Muscle layer of colon (tissue), 2 donors: Measurements from ENCODE around the gene GLS2.

Source experiments
- H3K27ac ChIP-seq: one replicate; pipeline ENCODE4 v1.7.0; 2013; ENCODE audit warnings: low read depth, mild to moderate bottlenecking, low read length, moderate library complexity
- H3K27me3 ChIP-seq, 2 donors: one replicate each; pipeline ENCODE4 v1.7.0; 2013; ENCODE audit warnings: low read length in 2 of 2, mild to moderate bottlenecking in 2 of 2; ENCODE audit not compliant: insufficient read depth in 2 of 2, control insufficient read depth in 1 of 2
- H3K36me3 ChIP-seq: one replicate; pipeline ENCODE4 v1.7.0; 2013; ENCODE audit warnings: mild to moderate bottlenecking, low read length; ENCODE audit not compliant: insufficient read depth
- H3K4me1 ChIP-seq: one replicate; pipeline ENCODE4 v1.7.0; 2013; ENCODE audit warnings: mild to moderate bottlenecking, low read length; ENCODE audit not compliant: insufficient read depth
- H3K4me3 ChIP-seq, 2 donors: one replicate each; pipeline ENCODE4 v1.7.0; 2013; ENCODE audit warnings: low read length in 2 of 2, low read depth in 1 of 2, mild to moderate bottlenecking in 1 of 2, moderate library complexity in 1 of 2
- H3K9ac ChIP-seq: one replicate; pipeline ENCODE4 v1.7.0; 2013; ENCODE audit warnings: low read length
- H3K9me3 ChIP-seq: one replicate; pipeline ENCODE4 v1.7.0; 2013; ENCODE audit warnings: mild to moderate bottlenecking, low read length
- donor health status: abdominal sarcoma.
- donor health status: Adenocarcinoma of cecum.

GLS2 gene

DNA sequence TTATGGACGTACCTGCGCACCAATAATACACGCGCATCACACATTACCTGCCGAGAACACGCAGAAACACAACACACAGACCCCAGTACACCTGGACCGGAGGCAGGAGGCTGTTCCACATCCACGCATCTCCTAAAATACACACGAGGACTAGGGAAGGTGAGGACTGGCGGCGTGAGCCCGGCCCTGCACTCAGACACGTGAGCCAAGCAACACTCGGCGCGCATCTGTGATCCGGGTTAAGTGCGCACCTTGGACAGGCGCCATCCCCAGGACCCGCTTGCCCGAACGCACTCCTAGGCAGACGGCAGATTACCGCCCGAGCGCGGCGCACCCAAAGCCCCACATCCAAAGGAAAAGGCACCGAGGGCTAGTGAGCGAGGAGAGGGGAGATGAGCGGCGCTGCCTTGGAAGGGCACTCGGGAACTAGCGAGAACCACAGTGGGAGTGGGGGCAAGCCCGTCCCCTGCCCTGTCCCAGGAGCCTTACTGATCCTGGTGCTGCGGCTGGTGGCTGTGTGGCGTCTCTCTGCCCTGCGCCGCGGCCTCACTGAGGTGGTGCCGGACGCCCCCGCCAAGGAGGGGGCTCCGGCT lies 417 bp downstream of the GLS2 start:
- no peak overlapping the region for H3K9ac ChIP-seq
- H3K36me3 ChIP-seq = no peaks in the 10 kb centered on the region
- no peaks in the 10 kb centered on the region for H3K9me3 ChIP-seq
- H3K4me3 ChIP-seq = peak overlapping the region; percentile 58 to 74
- H3K27me3 ChIP-seq = no peaks in the 10 kb centered on the region
- H3K4me1 ChIP-seq = no peaks in the 10 kb centered on the region
- no peak overlapping the region for H3K27ac ChIP-seq

DNA sequence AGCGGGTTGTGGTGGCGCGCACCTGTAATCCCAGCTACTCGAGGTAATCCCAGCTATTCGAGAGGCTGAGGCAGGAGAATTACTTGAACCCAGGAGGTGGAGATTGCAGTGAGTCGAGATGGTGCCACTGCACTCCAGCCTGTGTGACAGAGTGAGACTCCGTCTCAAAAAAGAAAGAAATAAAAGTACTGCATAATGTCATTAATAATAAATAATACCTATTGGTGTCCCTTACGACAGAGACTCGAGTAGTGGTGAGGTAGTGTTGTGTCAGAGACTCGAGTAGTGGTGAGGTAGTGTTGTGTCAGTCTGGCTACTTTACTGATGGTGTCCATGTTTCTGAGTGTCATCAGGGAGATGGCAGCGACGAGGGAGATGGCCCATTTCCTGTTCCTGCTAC lies 1.3 kb downstream of the GLS2 start:
- Histone ChIP-seq H3K4me1 (no peaks in the 10 kb centered on the region), H3K4me3 (no peak overlapping the region), H3K36me3 (no peaks in the 10 kb centered on the region), H3K27me3 (no peaks in the 10 kb centered on the region), H3K9me3 (no peaks in the 10 kb centered on the region), H3K27ac (no peak overlapping the region), H3K9ac (no peak overlapping the region)

DNA sequence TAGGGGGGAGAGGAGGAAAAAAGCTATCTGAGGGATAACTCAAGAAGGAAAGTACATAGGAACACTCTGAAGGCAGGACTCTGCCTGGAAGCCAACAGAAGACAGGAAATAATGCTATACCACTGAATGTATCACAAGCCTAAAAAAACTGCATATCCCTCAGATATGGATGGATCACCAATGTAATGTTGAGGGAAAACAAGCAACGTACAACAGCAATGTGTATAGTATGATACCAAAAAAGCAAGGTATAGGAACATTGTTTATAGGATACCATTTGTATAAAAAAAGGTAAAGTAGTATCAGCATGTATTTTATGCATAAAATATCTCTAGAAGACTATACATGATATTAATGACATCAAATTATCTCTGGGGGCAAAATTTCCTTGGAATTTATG lies 3.4 kb downstream of the GLS2 start:
- no peaks in the 10 kb centered on the region for H3K9me3 ChIP-seq
- H3K9ac ChIP-seq = no peak overlapping the region
- H3K4me1 ChIP-seq = no peaks in the 10 kb centered on the region
- no peaks in the 10 kb centered on the region for H3K27me3 ChIP-seq
- H3K36me3 ChIP-seq = no peaks in the 10 kb centered on the region
- H3K27ac ChIP-seq = no peak overlapping the region
- H3K4me3 ChIP-seq = no peak overlapping the region

DNA sequence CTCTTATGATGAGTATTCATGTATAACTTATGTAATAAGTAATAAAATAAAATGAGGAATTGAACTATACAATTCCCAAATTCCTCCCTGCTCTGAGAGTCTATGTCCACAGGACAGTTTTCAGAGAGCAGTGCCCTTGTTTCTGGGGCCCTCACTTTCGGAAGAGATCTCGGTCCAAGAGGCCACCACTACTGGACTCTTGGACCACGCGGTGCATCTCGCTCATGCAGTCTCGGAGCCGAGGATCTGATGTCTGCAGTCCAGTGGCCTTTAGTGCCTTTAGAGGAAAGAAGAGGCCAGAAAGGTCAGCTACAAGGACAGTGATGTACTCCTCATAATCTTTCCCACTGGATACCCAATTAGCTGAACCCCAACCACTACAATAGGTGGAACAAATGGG lies 8.3 kb downstream of the GLS2 start:
- Histone ChIP-seq H3K27me3 (no peaks in the 10 kb centered on the region), H3K36me3 (no peaks in the 10 kb centered on the region), H3K9me3 (no peaks in the 10 kb centered on the region), H3K4me3 (no peak overlapping the region), H3K4me1 (no peaks in the 10 kb centered on the region), H3K9ac (no peak overlapping the region), H3K27ac (no peak overlapping the region)

DNA sequence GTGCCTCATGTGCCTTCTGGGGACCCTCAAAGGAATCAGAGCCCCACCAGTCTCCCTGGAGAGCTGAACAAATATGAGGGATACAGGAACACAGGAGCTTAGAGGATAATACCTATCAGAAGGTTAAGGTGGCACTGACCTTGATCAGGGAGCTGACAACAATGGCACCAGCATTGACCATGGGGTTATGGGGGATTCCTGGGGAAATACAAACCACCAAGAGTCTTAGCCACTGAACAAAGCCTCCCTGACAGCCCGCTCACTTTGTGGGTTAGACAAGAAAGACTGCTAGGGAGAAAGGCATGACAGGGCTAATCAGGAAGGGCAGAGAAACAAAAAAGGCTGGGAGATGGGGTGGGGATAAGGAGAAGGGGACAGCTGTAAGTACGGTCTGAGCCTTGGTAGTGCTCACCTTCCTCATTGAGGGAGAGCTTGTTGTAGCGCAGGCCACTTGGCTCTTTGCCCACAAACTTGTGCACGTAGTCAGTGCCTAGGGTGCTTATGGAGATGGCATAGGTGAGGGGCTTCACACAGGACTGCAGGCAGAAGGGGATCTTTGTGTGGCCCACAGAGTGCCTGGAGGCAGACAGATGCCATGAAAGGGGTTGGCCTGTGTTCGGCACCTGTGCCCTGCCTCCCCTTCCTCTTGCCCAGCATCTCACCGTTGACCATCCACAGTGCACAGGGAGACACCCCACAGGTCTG lies 10.3 kb downstream of the GLS2 start:
- Histone ChIP-seq H3K9me3 (no peaks in the 10 kb centered on the region), H3K4me3 (no peak overlapping the region), H3K9ac (no peak overlapping the region), H3K27ac (no peak overlapping the region), H3K27me3 (no peaks in the 10 kb centered on the region), H3K4me1 (no peaks in the 10 kb centered on the region), H3K36me3 (no peaks in the 10 kb centered on the region)

DNA sequence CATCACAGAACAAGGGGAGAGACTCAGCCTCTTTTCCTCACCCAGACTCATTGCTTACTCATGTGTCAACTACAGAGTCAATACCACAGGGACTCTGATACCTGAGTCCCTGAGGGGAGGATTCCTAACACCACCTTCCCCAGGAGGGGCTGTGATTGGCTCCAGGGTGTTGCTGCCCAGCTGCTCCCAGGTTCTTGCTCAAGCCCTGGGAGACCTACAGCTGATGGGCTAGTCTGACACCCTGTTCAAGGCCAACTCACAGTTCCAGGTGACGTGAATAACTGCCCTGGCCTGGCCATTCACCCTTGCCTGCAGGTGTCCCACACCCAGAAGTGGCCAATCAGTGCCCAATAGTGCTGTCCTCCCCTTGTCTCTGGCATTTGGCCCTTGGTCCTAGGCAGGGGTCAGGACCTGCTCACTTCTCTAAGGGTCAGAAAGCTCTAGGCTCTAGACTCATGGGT lies 11.0 kb downstream of the GLS2 start:
- Histone ChIP-seq H3K9me3 (no peaks in the 10 kb centered on the region), H3K27ac (no peak overlapping the region), H3K9ac (no peak overlapping the region), H3K36me3 (no peaks in the 10 kb centered on the region), H3K4me1 (no peaks in the 10 kb centered on the region), H3K27me3 (no peaks in the 10 kb centered on the region), H3K4me3 (no peak overlapping the region)

DNA sequence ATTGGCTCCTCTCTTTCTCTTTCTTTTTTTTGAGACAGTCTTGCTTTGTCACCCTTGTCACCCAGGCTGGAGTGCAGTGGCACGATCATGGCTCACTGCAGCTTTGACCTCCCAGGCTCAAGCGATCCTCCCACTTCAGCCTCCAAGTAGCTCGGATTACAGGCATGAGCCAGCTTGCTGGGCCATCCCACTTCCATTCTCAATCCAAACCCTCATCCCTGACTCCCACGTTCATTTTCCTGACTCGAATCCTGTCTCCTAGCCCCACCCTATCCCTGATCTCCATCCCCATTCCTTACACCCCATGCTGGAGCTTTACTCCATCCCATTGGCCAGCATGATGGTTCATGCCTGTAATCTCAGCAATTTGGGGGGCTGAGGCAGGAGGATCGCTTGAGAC lies 11.8 kb downstream of the GLS2 start:
- H3K9ac ChIP-seq = no peak overlapping the region
- no peaks in the 10 kb centered on the region for H3K4me1 ChIP-seq
- no peak overlapping the region for H3K27ac ChIP-seq
- H3K36me3 ChIP-seq = no peaks in the 10 kb centered on the region
- H3K27me3 ChIP-seq = no peaks in the 10 kb centered on the region
- H3K9me3 ChIP-seq = no peaks in the 10 kb centered on the region
- H3K4me3 ChIP-seq = no peak overlapping the region

DNA sequence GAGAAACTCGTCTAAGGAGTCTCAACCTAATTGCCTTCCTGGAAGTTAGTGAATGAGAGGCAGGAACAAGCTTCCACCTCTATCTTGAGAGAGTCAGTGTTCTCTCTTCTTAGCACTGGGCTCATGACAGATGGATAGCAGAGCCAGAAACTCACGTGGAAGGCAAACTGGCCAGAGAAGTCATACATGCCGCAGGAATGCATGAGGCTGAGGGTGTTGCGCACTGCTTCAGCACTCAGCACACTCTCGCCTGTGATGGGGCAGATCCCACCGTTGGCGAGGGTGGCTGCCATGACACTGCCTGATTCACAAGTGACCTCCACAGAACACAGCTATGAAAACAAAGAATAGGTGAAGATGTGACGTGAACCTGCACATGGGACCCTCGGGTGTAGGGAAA lies 13.6 kb downstream of the GLS2 start:
- Histone ChIP-seq H3K36me3 (no peaks in the 10 kb centered on the region), H3K4me3 (no peak overlapping the region), H3K9me3 (no peaks in the 10 kb centered on the region), H3K27me3 (no peaks in the 10 kb centered on the region), H3K9ac (no peak overlapping the region), H3K4me1 (peaks cover 5% of the 10 kb centered on the region), H3K27ac (no peak overlapping the region)

DNA sequence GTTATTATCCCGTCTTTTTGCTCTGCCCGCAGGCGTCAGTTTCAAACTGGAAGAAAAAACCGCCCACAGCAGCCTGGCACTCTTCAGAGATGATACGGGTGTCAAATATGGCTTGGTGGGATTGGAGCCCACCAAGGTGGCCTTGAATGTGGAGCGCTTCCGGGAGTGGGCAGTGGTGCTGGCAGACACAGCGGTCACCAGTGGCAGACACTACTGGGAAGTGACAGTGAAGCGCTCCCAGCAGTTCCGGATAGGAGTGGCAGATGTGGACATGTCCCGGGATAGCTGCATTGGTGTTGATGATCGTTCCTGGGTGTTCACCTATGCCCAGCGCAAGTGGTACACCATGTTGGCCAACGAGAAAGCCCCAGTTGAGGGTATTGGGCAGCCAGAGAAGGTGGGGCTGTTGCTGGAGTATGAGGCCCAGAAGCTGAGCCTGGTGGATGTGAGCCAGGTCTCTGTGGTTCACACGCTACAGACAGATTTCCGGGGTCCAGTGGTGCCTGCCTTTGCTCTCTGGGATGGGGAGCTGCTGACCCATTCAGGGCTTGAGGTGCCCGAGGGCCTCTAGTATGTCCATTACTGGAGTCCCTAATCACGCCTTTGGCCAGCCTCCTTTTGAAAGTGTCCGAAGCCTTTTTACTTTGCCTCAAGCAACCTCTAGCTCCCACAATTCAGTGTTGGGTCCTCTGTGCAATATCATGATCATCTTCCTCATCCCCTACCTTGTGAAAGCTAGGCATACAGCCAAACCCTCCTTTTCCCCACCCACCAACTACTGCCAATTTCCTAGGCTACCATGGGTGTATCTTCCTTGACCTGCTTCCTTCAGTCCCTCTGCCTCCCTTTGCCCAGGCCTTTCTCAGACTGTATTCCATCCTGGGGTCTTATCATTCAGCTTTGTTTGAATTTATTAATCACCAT lies 18.7 kb downstream of the GLS2 start:
- peaks cover 11% of the 10 kb centered on the region for H3K4me1 ChIP-seq
- H3K9ac ChIP-seq = peak overlapping the region; percentile 100
- no peaks in the 10 kb centered on the region for H3K9me3 ChIP-seq
- H3K36me3 ChIP-seq = no peaks in the 10 kb centered on the region
- no peaks in the 10 kb centered on the region for H3K27me3 ChIP-seq
- H3K4me3 ChIP-seq = peak overlapping the region; percentile 58 to 100
- H3K27ac ChIP-seq = peak overlapping the region; percentile 56

DNA sequence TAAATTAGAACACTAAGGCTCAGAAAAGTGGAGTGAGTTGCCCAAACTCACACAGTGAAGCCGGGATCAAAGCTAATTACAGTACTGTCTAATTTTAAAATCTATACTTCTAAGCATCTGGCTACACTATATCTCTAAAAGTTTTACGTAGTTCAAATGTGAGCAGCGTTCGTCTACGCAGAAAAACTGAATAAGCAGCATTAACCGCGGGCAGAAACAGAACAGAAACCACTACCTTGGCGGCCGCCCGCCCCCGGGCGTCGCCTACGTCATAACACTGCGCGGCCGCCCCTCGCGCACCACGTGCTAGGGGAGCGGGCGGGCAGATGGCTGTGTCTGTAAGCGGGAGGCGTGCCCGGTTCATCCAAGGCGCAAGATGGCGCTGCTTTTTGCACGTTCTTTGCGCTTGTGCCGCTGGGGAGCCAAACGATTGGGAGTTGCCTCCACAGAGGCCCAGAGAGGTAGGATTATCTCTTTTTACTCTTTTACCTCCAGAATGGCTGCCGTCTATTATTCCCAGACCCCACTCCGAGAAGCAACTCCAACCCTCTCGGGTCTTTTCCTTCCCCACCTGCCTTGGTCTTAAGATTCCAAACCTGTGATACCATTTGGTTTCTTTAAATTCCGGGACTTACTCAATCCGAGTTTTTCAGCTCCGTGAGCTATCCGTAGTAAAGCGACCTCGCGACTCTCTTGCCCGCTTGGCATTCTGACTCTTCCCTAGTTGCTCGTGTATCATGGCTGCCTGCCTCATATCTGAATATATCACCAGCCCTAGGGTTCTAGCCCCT lies 19.6 kb downstream of the GLS2 start, which contains the start of gene SPRYD4:
TSS of gene SPRYD4 (plus strand) at position 363 of the 791 bp plus-strand sequence. CDS start at position 377, 14 bp downstream.
- H3K9me3 ChIP-seq = no peaks in the 10 kb centered on the region
- H3K9ac ChIP-seq = peak within 1 kb of the TSS; percentile 100
- H3K27ac ChIP-seq = peak within 1 kb of the TSS; percentile 56

DNA sequence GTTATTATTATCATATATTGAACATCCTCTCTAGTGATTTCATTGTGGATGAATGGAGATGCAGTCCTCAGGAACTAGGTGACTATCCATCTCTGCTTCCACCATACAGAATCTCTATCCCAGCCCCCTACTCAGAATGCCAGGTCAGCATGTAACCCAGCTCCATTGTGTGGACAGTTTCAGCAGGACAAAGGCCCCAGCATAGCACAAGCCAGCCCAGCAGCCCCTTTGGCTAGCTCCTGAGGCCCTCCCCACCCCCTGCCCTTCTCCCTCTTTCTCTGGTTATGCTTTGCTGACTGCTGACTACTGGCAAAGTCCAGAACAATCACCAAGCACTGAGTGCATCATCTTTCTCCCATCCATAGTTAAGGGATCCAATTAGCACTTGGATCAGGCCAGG lies 25.4 kb downstream of the GLS2 start:
- Histone ChIP-seq H3K9me3 (no peaks in the 10 kb centered on the region), H3K9ac (no peak overlapping the region), H3K27ac (no peak overlapping the region), H3K27me3 (no peaks in the 10 kb centered on the region), H3K4me1 (peaks cover 3% of the 10 kb centered on the region), H3K36me3 (no peaks in the 10 kb centered on the region), H3K4me3 (no peak overlapping the region)

More for the DNA sequence above, 19.6 kb downstream of the GLS2 start, which contains the start of gene SPRYD4:
- H3K36me3 ChIP-seq = no peaks in the 10 kb centered on the region
- H3K4me1 ChIP-seq = peaks cover 15% of the 10 kb centered on the region
- H3K27me3 ChIP-seq = no peaks in the 10 kb centered on the region
- H3K4me3 ChIP-seq = peak within 1 kb of the TSS; percentile 58 to 100
